HG03558 (cell line): ENCODE data around the gene NDUFA6.
"Not testable (repeated sequence)": the region's sequence is repeated elsewhere in the genome, so short reads cannot be mapped to it uniquely, and the experiment has no call there.

ENCODE experiments used
- ATAC-seq: cut with Tn5 transposase; IDR thresholded peaks from one replicate; pipeline ENCODE4 v1.9.1; 2021; ENCODE audit warnings: moderate number of reproducible peaks; ENCODE audit not compliant: unreplicated experiment; ENCODE audit errors: extremely low read depth

Gene NDUFA6

GRCh38 chr22:42090596-42091454 is at the start of gene NDUFA6:
NDUFA6 (minus strand) TSS chr22:42090772; CDS start chr22:42090744, 28 bp downstream.
- ATAC-seq: peak; percentile 73

GRCh38 chr22:42140153-42140552 is 49.6 kb upstream of the NDUFA6 start:
- not testable (repeated sequence) for ATAC-seq

DNA sequence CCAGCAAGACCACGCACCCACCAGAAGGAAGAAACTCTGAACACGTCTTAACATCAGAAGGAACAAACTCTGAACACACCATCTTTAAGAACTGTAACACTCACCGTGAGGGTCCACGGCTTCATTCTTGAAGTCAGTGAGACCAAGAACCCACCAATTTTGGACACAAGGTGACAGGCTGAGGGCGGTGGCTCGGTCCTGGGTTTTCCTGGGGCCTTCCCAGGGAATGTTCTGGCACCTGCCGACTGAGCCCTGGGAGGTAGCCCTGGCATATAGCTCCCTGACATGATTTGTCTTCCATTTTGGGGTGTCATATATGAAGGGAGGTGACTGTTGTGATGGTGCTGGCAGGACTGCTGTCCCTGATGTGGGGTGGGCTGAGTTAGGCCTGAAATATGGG is 48.9 kb upstream of the NDUFA6 start:
- ATAC-seq: not testable (repeated sequence)

GRCh38 chr22:42138972-42139371 is 48.4 kb upstream of the NDUFA6 start:
- ATAC-seq: no peak

GRCh38 chr22:42138122-42138770 is 47.7 kb upstream of the NDUFA6 start:
- no peak for ATAC-seq

- not testable (repeated sequence) for ATAC-seq
These were observed 45.1 kb upstream of the NDUFA6 start for GRCh38 chr22:42135688-42136087.

DNA sequence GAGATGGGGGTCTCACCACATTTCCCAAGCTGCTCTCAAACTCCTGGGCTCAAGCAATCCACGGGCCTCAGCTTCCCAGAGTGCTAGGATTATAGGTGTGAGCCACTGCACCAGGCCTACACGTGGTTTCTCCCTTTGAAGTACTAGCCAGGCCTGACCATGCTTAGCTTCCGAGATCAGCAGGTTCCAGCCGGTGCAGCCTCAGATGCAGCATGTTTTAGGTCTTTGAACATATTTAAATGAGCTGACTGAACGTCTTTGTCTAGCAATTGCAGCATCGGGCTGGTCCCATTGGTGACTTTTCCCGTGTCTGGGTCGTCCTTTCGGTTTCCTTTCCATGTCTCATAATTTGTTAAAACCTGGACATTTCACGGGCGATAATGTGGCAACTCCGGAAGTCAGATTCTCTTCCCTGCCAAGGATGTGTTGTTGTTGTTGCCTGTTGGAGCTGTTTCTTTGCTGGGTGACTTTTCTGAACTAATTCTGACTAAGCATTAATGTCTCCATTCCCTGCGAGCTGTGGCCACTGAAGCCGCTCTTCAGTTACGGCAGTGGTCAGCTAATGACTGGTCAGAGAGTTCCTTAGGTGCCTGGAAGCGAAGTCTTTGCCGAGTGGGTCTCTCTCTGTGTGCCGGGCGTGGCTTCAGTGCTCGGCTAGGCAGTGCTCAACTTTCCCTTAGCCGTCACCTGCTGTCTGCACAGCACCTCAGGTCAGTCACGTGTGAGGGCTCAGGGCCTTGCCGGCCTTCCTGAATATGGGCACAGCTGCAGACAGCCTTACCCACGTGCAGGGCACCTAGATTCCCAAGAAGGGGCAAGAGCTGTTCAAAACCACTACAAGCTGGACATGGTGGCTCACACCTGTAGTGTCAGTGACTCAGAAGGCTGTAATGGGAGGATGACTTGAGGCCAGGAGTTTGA is 43.8 kb upstream of the NDUFA6 start:
- no peak for ATAC-seq

- ATAC-seq: no peak
These were observed 41.9 kb upstream of the NDUFA6 start for GRCh38 chr22:42132457-42132856.

GRCh38 chr22:42131562-42131961 is 41.0 kb upstream of the NDUFA6 start:
- ATAC-seq: no peak

GRCh38 chr22:42130639-42131431 is 40.3 kb upstream of the NDUFA6 start, which contains the start of gene CYP2D6:
CYP2D6 (minus strand) TSS chr22:42130810; CDS start chr22:42130791, 19 bp downstream.
- ATAC-seq: not testable (repeated sequence)

- not testable (repeated sequence) for ATAC-seq
These were observed 39.6 kb upstream of the NDUFA6 start for GRCh38 chr22:42130182-42130581.

DNA sequence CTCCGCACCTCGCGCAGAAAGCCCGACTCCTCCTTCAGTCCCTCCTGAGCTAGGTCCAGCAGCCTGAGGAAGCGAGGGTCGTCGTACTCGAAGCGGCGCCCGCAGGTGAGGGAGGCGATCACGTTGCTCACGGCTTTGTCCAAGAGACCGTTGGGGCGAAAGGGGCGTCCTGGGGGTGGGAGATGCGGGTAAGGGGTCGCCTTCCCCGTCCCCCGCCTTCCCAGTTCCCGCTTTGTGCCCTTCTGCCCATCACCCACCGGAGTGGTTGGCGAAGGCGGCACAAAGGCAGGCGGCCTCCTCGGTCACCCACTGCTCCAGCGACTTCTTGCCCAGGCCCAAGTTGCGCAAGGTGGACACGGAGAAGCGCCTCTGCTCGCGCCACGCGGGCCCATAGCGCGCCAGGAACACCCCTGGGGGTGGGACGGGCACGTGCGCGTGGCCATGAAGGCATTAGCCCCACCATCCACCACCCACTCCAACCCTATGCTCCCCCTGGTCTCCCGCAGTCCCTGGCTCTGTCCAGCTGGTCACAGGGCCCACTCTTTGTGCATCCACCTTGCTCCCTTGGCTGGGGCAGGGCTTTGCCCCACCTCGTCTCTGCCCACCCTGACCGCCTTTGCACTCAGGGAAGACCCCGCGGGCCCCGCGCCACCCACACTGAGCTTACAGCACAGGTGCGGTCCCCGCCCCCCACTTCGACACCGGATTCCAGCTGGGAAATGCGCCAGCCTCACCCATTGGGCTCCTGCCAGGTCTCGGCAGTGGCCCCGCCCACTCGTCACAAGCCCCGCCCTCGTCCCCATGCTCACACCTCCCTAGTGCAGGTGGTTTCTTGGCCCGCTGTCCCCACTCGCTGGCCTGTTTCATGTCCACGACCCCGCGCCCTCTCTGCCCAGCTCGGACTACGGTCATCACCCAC is 38.5 kb upstream of the NDUFA6 start:
- ATAC-seq: not testable (repeated sequence)

- ATAC-seq: not testable (repeated sequence)
These were observed 37.4 kb upstream of the NDUFA6 start for GRCh38 chr22:42128007-42128406.

DNA sequence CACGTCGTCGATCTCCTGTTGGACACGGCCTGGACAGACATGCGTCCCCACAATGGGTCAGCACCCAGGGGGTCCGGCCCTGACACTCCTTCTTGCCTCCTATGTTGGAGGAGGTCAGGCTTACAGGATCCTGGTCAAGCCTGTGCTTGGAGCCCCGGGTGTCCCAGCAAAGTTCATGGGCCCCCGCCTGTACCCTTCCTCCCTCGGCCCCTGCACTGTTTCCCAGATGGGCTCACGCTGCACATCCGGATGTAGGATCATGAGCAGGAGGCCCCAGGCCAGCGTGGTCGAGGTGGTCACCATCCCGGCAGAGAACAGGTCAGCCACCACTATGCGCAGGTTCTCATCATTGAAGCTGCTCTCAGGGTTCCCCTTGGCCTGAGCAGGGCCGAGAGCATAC is 37.0 kb upstream of the NDUFA6 start:
- no peak for ATAC-seq

- not testable (repeated sequence) for ATAC-seq
These were observed 33.0 kb upstream of the NDUFA6 start for GRCh38 chr22:42123529-42123928.

DNA sequence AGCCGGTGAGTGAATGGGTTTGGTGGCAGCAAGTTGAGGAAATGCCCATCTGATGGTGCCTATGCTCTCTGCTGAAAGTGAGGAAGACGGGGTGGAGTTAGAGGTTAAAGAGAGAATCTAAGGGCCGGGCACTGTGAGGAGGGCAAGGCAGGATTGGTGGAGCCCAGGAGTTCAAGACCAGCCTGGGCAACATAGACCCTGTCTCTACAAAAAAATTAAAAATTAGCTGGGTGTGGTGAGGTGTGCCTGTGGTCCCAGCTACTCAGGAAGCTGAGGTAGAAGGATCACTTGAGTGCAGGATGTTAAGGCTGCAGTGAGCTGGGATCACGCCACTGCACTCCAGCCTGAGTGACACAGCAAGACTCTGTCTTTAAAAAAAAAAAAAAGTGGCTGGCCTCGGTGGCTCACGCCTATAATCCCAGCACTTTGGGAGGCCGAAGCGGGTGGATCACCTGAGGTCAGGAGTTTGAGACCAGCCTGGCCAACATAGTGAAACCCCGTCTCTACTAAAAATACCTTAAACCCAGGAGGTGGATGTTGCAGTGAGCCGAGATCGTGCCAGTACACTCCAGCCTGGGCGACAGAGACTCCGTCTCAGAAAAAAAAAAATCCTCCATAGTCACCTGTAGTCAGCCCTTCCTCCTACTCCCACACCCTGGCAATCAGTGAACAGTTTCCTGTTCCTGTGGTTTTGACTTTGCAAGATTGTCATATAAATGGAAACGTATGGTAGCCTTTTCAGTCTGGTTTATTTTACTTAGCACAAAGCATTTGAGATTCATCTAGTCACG is 29.9 kb upstream of the NDUFA6 start:
- ATAC-seq: not testable (repeated sequence)

DNA sequence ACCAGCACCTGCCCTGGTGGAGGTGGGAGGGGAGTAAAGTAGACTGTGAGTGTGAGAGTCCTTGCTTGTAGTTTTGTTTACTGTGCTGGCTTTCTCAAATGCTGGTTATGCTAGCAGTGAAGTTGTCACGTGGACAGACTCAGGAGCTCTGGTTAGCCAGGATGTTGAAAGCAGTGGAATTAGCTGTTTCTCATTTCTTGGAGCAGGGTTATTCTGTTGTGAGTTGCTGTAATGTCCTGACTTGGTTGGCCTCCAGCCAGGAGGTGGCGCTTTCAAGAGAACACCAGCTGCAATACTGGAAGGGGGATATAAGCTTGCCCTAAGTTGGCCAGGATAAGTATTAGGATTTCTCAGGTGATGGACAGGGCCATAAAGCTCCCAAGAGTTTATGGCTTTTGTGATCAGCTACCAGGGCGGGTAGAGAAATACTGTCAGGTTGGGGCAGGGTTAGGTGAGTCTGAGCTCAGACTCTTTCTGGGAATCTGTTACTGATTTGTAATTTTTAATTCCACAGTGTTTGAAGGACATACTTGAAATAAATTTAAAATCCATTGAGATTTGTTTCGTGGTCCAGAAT is 26.4 kb upstream of the NDUFA6 start:
- ATAC-seq: no peak
